Fibroblast of skin of left quadriceps (primary cell): ENCODE measurements around the gene PTPRN2.
"Not testable (repeated sequence)": the region's sequence is repeated elsewhere in the genome, so short reads cannot be mapped to it uniquely, and the experiment has no call there.

Experiments used
- DNase-seq, 2 experiments: peaks; one replicate each; pipeline ENCODE4 v3.0.0-alpha.2; 2013; ENCODE audit warnings: low read depth in 2 of 2

The PTPRN2 gene

GRCh38 chr7:158550886-158551452, 36.7 kb downstream of the PTPRN2 start:
- DNase-seq = no peak

GRCh38 chr7:158550394-158550700, 37.3 kb downstream of the PTPRN2 start:
- no peak for DNase-seq

DNA sequence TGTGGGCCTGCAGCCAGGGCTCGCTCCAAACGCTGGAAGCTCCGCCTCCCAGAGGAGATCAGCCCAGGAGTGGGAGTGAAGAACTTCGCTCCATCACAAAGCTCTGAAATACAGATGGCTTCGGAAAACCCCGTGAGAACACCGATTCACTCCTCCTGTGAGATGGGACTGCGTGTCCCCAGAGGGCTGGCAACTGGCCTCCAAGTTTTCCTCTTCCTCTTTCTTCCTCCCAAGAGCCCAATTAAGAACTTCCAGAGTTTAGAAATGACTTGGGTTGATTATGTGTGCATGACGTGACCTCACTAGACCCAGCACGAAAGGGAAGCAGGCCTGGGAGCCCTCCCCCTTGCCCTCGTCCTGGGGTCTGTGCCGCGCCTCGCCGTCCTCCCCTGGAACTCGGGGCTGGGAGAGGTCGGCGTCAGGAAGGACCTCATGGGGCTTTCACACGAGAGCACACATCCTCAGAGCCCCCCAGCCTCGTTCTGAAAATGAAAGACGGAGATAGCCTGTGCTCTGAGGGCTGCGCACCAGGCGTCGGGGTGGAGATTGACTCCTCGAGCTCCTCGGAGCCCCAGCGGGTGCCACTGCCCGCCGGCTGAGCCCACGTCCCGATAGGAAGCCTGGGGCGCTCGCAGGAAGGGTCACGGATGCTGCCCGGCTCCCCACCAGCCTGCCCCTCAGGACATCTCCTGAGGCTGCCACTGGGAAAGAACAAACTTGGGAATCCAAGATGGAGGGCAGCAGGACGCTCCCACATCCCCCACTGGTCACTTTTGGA, 37.8 kb downstream of the PTPRN2 start:
- DNase-seq = no peak

- no peak for DNase-seq
Observed at GRCh38 chr7:158549176-158549615, 38.4 kb downstream of the PTPRN2 start.

- DNase-seq = no peak
Observed at GRCh38 chr7:158548726-158549125, 38.9 kb downstream of the PTPRN2 start.

- no peak for DNase-seq
Observed at GRCh38 chr7:158547817-158548216, 39.8 kb downstream of the PTPRN2 start.

DNA sequence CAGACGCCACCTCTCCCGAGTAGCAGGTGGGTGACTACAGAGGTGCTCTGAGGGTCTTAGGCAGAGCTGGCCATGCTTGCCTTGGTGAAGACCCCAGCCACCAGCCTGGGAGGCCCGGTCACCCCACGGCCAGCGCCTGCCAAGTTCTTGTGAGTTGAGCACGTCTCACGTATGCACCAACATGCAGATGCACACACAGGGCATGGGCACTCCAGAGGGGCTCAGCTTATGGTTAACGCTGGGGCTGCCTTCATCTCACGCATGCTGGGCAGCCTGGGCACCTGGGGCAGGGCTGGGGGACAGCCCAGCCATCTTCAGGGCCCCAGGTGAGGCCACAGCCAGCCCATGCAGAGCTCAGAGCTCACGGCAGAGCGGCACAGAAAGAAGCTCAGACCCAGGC, 41.0 kb downstream of the PTPRN2 start:
- DNase-seq = no peak

GRCh38 chr7:158546214-158546613, 41.4 kb downstream of the PTPRN2 start:
- DNase-seq = no peak

DNA sequence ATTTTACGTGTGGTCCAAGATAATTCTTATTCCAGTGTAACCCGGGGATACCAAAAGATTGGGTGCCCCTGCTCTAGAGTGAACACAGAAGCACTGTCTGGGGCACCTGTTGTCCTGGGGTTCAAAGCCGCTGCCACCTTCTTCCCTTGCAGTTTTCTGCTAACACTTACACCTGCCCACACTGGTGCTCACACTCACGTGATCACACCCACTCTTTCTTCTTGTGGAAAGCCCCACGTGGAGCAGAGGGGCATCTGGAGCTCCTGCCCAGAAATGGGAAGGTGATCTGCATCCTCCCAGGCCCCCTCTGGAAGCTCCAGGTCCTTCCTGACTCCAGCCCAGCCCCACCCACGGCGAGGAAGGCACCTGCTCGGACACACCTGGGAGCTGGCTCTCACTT, 42.9 kb downstream of the PTPRN2 start:
- DNase-seq = no peak

- no peak for DNase-seq
Observed at GRCh38 chr7:158543840-158544239, 43.8 kb downstream of the PTPRN2 start.

DNA sequence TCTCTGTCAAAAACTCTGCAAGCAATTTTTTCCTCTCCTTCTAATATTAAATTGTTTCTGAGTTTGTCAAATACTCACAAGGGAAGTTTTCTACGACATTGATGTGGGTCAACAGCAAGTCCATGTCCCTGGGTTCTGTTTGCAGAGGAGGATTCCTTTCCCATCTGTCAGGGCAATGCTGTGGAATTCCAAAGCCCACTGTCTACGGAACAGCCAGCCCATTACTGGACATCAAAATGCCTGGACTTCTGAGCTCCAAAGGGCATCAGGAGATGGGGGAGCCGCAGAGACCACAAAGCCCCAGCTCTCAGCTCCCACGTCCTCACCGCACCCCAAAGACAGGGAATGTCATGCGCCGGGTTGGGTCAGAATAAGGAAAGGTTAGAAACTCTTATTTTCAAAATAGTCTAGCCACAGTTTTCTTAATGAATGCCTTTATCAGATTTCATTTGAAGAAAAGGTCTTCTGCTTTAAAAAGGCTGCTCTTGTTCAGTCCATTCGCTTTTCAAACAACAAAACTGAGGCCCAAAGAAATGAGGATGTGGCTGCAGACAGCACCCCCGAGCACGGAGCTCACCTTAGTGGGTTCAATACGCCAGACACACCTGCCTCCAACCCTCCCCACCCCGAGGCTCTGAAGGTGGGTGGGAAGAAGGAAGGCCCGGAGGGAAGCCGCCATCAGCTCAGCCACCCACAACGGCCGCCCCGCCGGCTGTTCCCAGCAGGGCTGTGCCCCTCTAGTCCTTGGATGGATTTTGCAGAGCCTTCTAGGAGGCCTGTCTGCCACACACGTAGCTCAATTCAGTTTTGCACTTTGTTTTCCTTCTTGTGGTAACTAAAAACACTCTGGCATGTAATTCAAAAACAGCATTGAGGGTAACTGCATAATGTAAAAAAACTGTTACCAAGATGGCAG, 44.7 kb downstream of the PTPRN2 start:
- DNase-seq = no peak

DNA sequence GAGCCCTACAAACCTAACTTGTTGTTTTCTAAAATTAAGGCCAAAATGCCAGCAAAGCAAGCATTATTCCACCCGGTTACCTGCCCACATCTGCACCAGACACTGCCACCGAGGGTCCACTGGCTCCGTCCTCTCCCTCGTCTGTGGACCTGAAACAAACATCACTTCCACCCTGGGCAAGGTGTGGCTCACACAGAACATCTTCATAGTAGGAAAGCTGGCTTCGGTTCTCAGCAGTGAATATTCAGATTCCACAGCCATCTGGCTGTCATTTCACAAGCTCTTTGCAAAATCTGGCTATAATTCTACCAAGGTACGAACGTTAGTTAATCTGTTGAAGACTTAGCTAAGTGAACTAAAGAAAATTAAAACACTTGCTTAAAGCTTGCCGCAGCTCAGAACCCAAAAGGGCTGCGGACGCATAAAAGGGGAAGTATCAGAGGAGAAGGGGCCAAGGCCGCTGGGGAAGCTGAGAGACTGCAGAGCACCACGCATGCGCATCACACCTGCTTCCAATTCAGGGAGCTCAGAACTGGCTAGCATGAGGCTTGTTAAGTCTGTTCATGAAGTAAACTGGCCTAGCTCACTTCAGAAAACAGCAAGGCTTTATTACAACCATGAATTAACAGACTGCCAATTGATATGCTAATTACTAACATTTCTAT, 46.1 kb downstream of the PTPRN2 start:
- DNase-seq = no peak

DNA sequence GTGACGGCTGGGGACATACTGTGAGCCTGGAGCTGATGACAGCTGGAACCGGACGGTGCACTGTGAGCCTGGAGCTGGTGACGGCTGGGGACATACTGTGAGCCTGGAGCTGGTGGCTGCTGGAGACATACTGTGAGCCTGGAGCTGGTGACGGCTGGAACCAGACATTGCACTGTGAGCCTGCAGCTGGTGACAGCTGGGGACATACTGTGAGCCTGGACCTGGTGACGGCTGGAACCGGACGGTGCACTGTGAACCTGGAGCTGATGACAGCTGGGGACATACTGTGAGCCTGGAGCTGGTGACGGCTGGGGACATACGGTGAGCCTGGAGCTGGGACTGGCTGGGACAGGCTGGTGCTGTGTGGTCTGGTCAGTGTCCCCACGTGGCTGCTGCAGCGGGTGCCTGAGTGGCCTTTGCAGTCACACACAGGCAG, 47.9 kb downstream of the PTPRN2 start:
- no peak for DNase-seq

DNA sequence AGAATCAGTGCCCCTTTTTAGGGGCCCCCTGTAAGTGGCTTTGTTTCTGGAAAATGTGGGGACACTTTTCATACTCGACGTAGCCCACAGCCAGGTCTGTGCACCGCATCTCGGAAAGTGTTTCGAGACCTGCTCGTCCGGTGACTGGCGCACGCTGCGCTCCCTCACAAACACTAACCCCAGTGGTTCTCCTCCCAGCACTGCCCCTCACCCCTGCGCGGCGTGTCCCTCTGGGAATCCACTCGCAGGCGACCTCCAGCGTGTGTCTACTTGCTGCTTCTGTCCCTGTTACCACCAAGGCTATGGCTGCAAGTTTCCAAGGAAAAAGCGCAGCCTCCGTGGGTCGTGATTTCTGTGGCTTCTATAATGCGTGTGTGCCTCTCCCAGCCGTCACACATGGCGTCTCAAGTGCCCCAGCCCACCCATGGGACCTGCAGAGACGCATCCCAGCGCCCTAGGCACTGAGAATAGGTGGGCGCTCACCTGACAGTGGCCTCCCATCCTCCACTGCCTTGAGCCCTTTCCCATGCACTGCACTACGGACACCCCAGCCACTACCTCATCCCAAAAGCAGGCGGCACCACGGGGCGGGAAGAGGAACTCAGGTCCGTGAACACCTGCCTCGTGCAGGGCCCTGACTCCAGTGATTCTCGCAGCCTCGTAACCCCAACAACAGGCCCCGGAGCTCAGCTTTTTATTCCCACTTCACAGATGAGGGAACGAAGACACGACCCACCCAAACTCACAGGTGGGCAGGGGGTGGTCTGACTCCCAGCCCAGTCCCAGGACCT, 49.3 kb downstream of the PTPRN2 start:
- no peak for DNase-seq

- no peak for DNase-seq
Observed at GRCh38 chr7:158537516-158537882, 50.1 kb downstream of the PTPRN2 start.

- no peak for DNase-seq
Observed at GRCh38 chr7:158536871-158537515, 50.6 kb downstream of the PTPRN2 start.

GRCh38 chr7:158535079-158535478, 52.5 kb downstream of the PTPRN2 start:
- DNase-seq = no peak

GRCh38 chr7:158534598-158534997, 53.0 kb downstream of the PTPRN2 start:
- no peak for DNase-seq

DNA sequence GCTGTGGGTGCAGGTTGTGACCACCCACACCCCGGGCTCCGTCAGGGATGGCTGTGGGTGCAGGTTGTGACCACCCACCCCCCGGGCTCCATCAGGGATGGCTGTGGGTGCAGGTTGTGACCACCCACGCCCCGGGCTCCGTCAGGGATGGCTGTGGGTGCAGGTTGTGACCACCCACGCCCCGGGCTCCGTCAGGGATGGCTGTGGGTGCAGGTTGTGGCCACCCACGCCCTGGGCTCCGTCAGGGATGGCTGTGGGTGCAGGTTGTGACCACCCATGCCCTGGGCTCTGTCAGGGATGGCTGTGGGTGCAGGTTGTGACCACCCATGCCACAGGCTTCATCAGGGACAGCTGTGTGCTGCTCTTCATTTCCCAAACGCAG, 53.5 kb downstream of the PTPRN2 start:
- not testable (repeated sequence) for DNase-seq

GRCh38 chr7:158533386-158534133, 54.1 kb downstream of the PTPRN2 start:
- DNase-seq = no peak
